Hematopoietic multipotent progenitor cell treated with erythropoietin and hydrocortisone succinate and interleukin-3 and kit ligand, for 6 days (in vitro differentiated cells): ENCODE results near the gene DOCK1.
"Not testable (repeated sequence)": the region's sequence is repeated elsewhere in the genome, so short reads cannot be mapped to it uniquely, and the experiment has no call there.

Source experiments
- DNase-seq: peaks from one replicate; pipeline ENCODE4 v3.0.0-alpha.2; 2015

The DOCK1 gene

GRCh38 chr10:126903656-126904360 lies 1.4 kb upstream of the DOCK1 start:
- DNase-seq, result peak; percentile 45

GRCh38 chr10:126904516-126904817 lies 761 bp upstream of the DOCK1 start:
- DNase-seq, result peak; percentile 9

GRCh38 chr10:126905776-126906703 lies 812 bp downstream of the DOCK1 start:
- peak; percentile 7 for DNase-seq

GRCh38 chr10:126906704-126907422 lies 1.6 kb downstream of the DOCK1 start:
- DNase-seq, result no peak

GRCh38 chr10:126907423-126907970 lies 2.3 kb downstream of the DOCK1 start:
- DNase-seq, result no peak

GRCh38 chr10:126908225-126908624 lies 3.0 kb downstream of the DOCK1 start:
- DNase-seq, result no peak

GRCh38 chr10:126908729-126909128 lies 3.5 kb downstream of the DOCK1 start:
- DNase-seq, result no peak

GRCh38 chr10:126909147-126909546 lies 3.9 kb downstream of the DOCK1 start:
- peak; percentile 21 for DNase-seq

GRCh38 chr10:126910196-126910595 lies 5.0 kb downstream of the DOCK1 start:
- no peak for DNase-seq

GRCh38 chr10:126910798-126911197 lies 5.6 kb downstream of the DOCK1 start:
- DNase-seq, result no peak

GRCh38 chr10:126911301-126911700 lies 6.1 kb downstream of the DOCK1 start:
- no peak for DNase-seq

- no peak for DNase-seq
These were observed 8.1 kb downstream of the DOCK1 start for GRCh38 chr10:126913316-126913715.

- no peak for DNase-seq
These were observed 9.3 kb downstream of the DOCK1 start for GRCh38 chr10:126914561-126914960.

- not testable (repeated sequence) for DNase-seq
These were observed 11.7 kb downstream of the DOCK1 start for GRCh38 chr10:126916952-126917351.

GRCh38 chr10:126917375-126917774 lies 12.1 kb downstream of the DOCK1 start:
- DNase-seq, result no peak

- no peak for DNase-seq
These were observed 13.0 kb downstream of the DOCK1 start for GRCh38 chr10:126917975-126918908.

GRCh38 chr10:126919426-126919825 lies 14.2 kb downstream of the DOCK1 start:
- DNase-seq, result no peak

- no peak for DNase-seq
These were observed 15.9 kb downstream of the DOCK1 start for GRCh38 chr10:126921162-126921561.

GRCh38 chr10:126921974-126922525 lies 16.8 kb downstream of the DOCK1 start:
- DNase-seq, result no peak

- DNase-seq, result no peak
These were observed 19.1 kb downstream of the DOCK1 start for GRCh38 chr10:126924180-126924914.

- DNase-seq, result no peak
These were observed 19.7 kb downstream of the DOCK1 start for GRCh38 chr10:126924915-126925300.
